Right atrium auricular region (tissue), 2 donors: ENCODE results near the gene DGKE. TPM values are rescaled to one million over a fixed set of nuclear protein-coding genes. Genes with fewer than 3 reads are reported as not detected.

Source experiments
- DNase-seq: peaks from one replicate; pipeline ENCODE4 v3.0.0-alpha.2; 2019; ENCODE audit warnings: low spot score
- H3K27ac ChIP-seq, 2 donors: fragments of 200-600 bp; sonication (generic); 1 replicate in 1 of 2; 2 replicates in 1 of 2; pipeline ENCODE4 v1.5.1; 2016 to 2019
- H3K27me3 ChIP-seq, 2 donors: fragments of 200-600 bp; sonication (generic); one replicate each; pipeline versions ENCODE4 v1.5.1 to v1.6.0; 2017 to 2019
- H3K36me3 ChIP-seq: fragments of 200-600 bp; sonication (generic); one replicate; pipeline ENCODE4 v1.5.1; 2016
- H3K4me1 ChIP-seq, 2 donors: fragments of 200-600 bp; sonication (generic); one replicate each; pipeline versions ENCODE4 v1.5.1 to v1.6.0; 2017 to 2019
- H3K4me3 ChIP-seq, 2 donors: fragments of 200-600 bp; sonication (generic); 1 replicate in 1 of 2; 2 replicates in 1 of 2; pipeline ENCODE4 v1.5.1; 2017 to 2019; ENCODE audit warnings: mild to moderate bottlenecking in 1 of 2, moderate library complexity in 1 of 2
- H3K9me3 ChIP-seq, 2 donors: fragments of 200-600 bp; sonication (generic); one replicate each; pipeline ENCODE4 v1.5.1; 2019
- total RNA-seq, 2 donors: library from RNA; depleted of rRNA; stranded (reverse); fragments of >200 nt; gene quantifications; one replicate each; pipeline ENCODE4 v1.1.0, GENCODE V29; 2016
- TF ChIP-seq, protein P1 (sequence below), 2 donors: fragments of 200-600 bp; sonication (generic); IDR thresholded peaks; one replicate each; pipeline ENCODE4 v1.5.1; 2019; ENCODE audit warnings: antibody characterized with exemption in 2 of 2

DGKE gene
- total RNA-seq, 2 donors from 2014 or later, result 3.4 to 3.7 TPM

GRCh38 chr17:56850591-56850990 is 16.6 kb downstream of the DGKE start:
- no peak for DNase-seq
- Histone ChIP-seq H3K4me1 (no peaks in the 10 kb centered on the region), H3K27me3 (no peaks in the 10 kb centered on the region), H3K4me3 (no peak overlapping the region), H3K9me3 (no peaks in the 10 kb centered on the region), H3K36me3 (peaks cover 8% of the 10 kb centered on the region), H3K27ac (no peak overlapping the region)
- TF ChIP-seq, protein P1, sequence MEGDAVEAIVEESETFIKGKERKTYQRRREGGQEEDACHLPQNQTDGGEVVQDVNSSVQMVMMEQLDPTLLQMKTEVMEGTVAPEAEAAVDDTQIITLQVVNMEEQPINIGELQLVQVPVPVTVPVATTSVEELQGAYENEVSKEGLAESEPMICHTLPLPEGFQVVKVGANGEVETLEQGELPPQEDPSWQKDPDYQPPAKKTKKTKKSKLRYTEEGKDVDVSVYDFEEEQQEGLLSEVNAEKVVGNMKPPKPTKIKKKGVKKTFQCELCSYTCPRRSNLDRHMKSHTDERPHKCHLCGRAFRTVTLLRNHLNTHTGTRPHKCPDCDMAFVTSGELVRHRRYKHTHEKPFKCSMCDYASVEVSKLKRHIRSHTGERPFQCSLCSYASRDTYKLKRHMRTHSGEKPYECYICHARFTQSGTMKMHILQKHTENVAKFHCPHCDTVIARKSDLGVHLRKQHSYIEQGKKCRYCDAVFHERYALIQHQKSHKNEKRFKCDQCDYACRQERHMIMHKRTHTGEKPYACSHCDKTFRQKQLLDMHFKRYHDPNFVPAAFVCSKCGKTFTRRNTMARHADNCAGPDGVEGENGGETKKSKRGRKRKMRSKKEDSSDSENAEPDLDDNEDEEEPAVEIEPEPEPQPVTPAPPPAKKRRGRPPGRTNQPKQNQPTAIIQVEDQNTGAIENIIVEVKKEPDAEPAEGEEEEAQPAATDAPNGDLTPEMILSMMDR (IDR thresholded peaks at IDR 0.05), result no peak

- no peaks in the 10 kb centered on the region for H3K27me3 ChIP-seq
- H3K4me1 ChIP-seq, result no peaks in the 10 kb centered on the region
- no peaks in the 10 kb centered on the region for H3K9me3 ChIP-seq
- H3K27ac ChIP-seq, result no peak overlapping the region
- TF ChIP-seq, protein P1 (IDR thresholded peaks at IDR 0.05), result no peak
- no peak overlapping the region for H3K4me3 ChIP-seq
- peaks cover 8% of the 10 kb centered on the region for H3K36me3 ChIP-seq
- no peak for DNase-seq
Observed at GRCh38 chr17:56851008-56851407, 17.1 kb downstream of the DGKE start.

GRCh38 chr17:56861899-56862298 is 27.9 kb downstream of the DGKE start:
- H3K27me3 ChIP-seq, result no peaks in the 10 kb centered on the region
- TF ChIP-seq, protein P1 (IDR thresholded peaks at IDR 0.05), result no peak
- H3K4me3 ChIP-seq, result no peak overlapping the region
- H3K9me3 ChIP-seq, result no peaks in the 10 kb centered on the region
- no peak for DNase-seq
- no peaks in the 10 kb centered on the region for H3K4me1 ChIP-seq
- H3K36me3 ChIP-seq, result peaks cover 19% of the 10 kb centered on the region
- H3K27ac ChIP-seq, result no peak overlapping the region

GRCh38 chr17:56863974-56864373 is 30.0 kb downstream of the DGKE start:
- TF ChIP-seq, protein P1 (IDR thresholded peaks at IDR 0.05), result no peak
- no peaks in the 10 kb centered on the region for H3K27me3 ChIP-seq
- no peak overlapping the region for H3K27ac ChIP-seq
- no peaks in the 10 kb centered on the region for H3K4me1 ChIP-seq
- peaks cover 16% of the 10 kb centered on the region for H3K36me3 ChIP-seq
- H3K9me3 ChIP-seq, result no peaks in the 10 kb centered on the region
- H3K4me3 ChIP-seq, result no peak overlapping the region
- no peak for DNase-seq

- H3K9me3 ChIP-seq, result no peaks in the 10 kb centered on the region
- no peaks in the 10 kb centered on the region for H3K4me1 ChIP-seq
- no peak overlapping the region for H3K4me3 ChIP-seq
- TF ChIP-seq, protein P1 (IDR thresholded peaks at IDR 0.05), result no peak
- H3K27me3 ChIP-seq, result no peaks in the 10 kb centered on the region
- peaks cover 16% of the 10 kb centered on the region for H3K36me3 ChIP-seq
- no peak for DNase-seq
- no peak overlapping the region for H3K27ac ChIP-seq
Observed at GRCh38 chr17:56866076-56866475, 32.1 kb downstream of the DGKE start.

DNA sequence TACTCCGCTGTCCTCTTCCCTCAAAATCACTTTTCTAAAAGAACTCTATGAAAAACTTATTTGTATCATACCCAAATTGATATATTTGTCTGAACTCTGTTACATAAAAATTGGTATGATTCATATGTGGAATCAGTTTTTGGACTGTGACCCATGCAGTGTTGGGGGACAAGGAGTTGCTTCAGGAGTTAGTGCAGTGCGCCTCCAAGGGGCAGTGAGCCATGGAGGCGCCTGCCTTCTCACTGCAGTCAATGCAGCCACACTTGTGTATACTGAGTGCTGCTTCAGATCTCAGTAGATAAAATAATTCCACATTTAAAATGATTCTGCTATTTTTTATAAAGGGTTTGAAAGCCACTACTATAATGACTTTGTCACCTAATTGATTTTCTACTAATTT is 32.5 kb downstream of the DGKE start:
- TF ChIP-seq, protein P1 (IDR thresholded peaks at IDR 0.05), result no peak
- DNase-seq, result no peak
- H3K4me1 ChIP-seq, result no peaks in the 10 kb centered on the region
- H3K9me3 ChIP-seq, result no peaks in the 10 kb centered on the region
- peaks cover 16% of the 10 kb centered on the region for H3K36me3 ChIP-seq
- H3K27me3 ChIP-seq, result no peaks in the 10 kb centered on the region
- no peak overlapping the region for H3K27ac ChIP-seq
- H3K4me3 ChIP-seq, result no peak overlapping the region
